Caco-2 (cell line): ENCODE results near the gene SLC39A11. TPM values are rescaled to one million over a fixed set of nuclear protein-coding genes. Genes with fewer than 3 reads are reported as not detected.

Source experiments
- BruUV-seq: library from RNA; stranded (reverse); fragments of 400-500 nt; replicated peaks from 2 replicates; lab custom pipeline; 2021; lab: Mats Ljungman, UMichigan
- CTCF ChIA-PET: fragments of 300-600 bp; sonication (Branson Sonifier 250); formaldehyde crosslinking; loops from one replicate; lab custom pipeline; 2022; ENCODE audit warnings: antibody characterized with exemption; lab: Charles Lee
- POLR2A ChIA-PET: fragments of 300-600 bp; sonication (Branson Sonifier 250); formaldehyde crosslinking; loops from one replicate; lab custom pipeline; 2022; ENCODE audit warnings: antibody characterized with exemption; lab: Charles Lee
- DNase-seq, 2 experiments: peaks; one replicate each; pipeline versions ENCODE4 v3.0.0 to v3.0.0-alpha.2; 2020 to 2022
- H3K27me3 ChIP-seq: replicated peaks from 2 replicates; pipeline ENCODE4 v1.6.0; 2011; ENCODE audit warnings: low read length; ENCODE audit not compliant: control insufficient read depth, insufficient read depth
- H3K36me3 ChIP-seq: 2 replicates; pipeline ENCODE4 v1.5.1; 2011; ENCODE audit warnings: low read length; ENCODE audit not compliant: control insufficient read depth, insufficient read depth
- H3K4me1 ChIP-seq: fragments of 250-450 bp; sonication (Bioruptor Pico); 2 replicates; pipeline ENCODE4 v1.5.1; 2020; ENCODE audit warnings: mild to moderate bottlenecking
- H3K4me3 ChIP-seq: 2 replicates; pipeline ENCODE4 v1.5.1; 2011; ENCODE audit warnings: low read depth, mild to moderate bottlenecking, control low read depth, low read length
- H3K9me3 ChIP-seq: fragments of 250-450 bp; sonication (Bioruptor Pico); 2 replicates; pipeline ENCODE4 v1.5.1; 2020; ENCODE audit warnings: mild to moderate bottlenecking, moderate library complexity
- H3K27ac Mint-ChIP-seq: one replicate; pipeline ENCODE4 v1.8.0; 2022; ENCODE audit warnings: mixed read lengths; ENCODE audit not compliant: unreplicated experiment
- H3K27me3 Mint-ChIP-seq: one replicate; pipeline ENCODE4 v1.8.0; 2022; ENCODE audit warnings: mixed read lengths; ENCODE audit not compliant: insufficient read depth, unreplicated experiment
- H3K36me3 Mint-ChIP-seq: one replicate; pipeline ENCODE4 v1.8.0; 2022; ENCODE audit warnings: mild to moderate bottlenecking, mixed read lengths; ENCODE audit not compliant: insufficient read depth, unreplicated experiment
- H3K4me1 Mint-ChIP-seq: one replicate; pipeline ENCODE4 v1.8.0; 2022; ENCODE audit warnings: low read depth, mixed read lengths; ENCODE audit not compliant: unreplicated experiment
- H3K4me3 Mint-ChIP-seq: one replicate; pipeline ENCODE4 v1.8.0; 2022; ENCODE audit warnings: mild to moderate bottlenecking, moderate library complexity, mixed read lengths; ENCODE audit not compliant: unreplicated experiment
- H3K9me3 Mint-ChIP-seq: one replicate; pipeline ENCODE4 v1.8.0; 2022; ENCODE audit warnings: mixed read lengths; ENCODE audit not compliant: unreplicated experiment
- intact Hi-C: fragments of 100-400 bp; cut with micrococcal nuclease; formaldehyde crosslinking; loops from one replicate; pipeline ENCODE4 v1.10.0; 2022; ENCODE audit not compliant: unreplicated experiment
- total RNA-seq: library from RNA; stranded (reverse); gene quantifications from 2 replicates; pipeline ENCODE4 v1.2.3, GENCODE V29; 2022
- TF ChIP-seq, protein P1 (sequence below), 2 experiments: fragments of 200-600 bp in 1 of 2; IDR thresholded peaks; 1 replicate in 1 of 2; 2 replicates in 1 of 2; pipeline versions ENCODE4 v1.5.1 to v1.8.0; 2011 to 2022; ENCODE audit warnings: antibody characterized with exemption in 1 of 2, control low read depth in 1 of 2, inconsistent platforms in 1 of 2, low read depth in 1 of 2, low read length in 1 of 2, mild to moderate bottlenecking in 1 of 2, moderate library complexity in 1 of 2; ENCODE audit not compliant: insufficient read depth in 1 of 2, severe bottlenecking in 1 of 2, unreplicated experiment in 1 of 2

SLC39A11 gene
- total RNA-seq, 1 experiment from 2014 or later: 26.4 TPM

GRCh38 chr17:72795941-72796340 lies 296.5 kb downstream of the SLC39A11 start:
- no peak overlapping the region for H3K4me3 Mint-ChIP-seq
- BruUV-seq: no TSS peak
- TF ChIP-seq, protein P1, sequence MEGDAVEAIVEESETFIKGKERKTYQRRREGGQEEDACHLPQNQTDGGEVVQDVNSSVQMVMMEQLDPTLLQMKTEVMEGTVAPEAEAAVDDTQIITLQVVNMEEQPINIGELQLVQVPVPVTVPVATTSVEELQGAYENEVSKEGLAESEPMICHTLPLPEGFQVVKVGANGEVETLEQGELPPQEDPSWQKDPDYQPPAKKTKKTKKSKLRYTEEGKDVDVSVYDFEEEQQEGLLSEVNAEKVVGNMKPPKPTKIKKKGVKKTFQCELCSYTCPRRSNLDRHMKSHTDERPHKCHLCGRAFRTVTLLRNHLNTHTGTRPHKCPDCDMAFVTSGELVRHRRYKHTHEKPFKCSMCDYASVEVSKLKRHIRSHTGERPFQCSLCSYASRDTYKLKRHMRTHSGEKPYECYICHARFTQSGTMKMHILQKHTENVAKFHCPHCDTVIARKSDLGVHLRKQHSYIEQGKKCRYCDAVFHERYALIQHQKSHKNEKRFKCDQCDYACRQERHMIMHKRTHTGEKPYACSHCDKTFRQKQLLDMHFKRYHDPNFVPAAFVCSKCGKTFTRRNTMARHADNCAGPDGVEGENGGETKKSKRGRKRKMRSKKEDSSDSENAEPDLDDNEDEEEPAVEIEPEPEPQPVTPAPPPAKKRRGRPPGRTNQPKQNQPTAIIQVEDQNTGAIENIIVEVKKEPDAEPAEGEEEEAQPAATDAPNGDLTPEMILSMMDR (IDR thresholded peaks at IDR 0.05; ENCODE audit: insufficient read depth in 1 of 2, low read depth in 1 of 2, low read length in 1 of 2, severe bottlenecking in 1 of 2, unreplicated experiment in 1 of 2): no peak

GRCh38 chr17:72794152-72794551 lies 298.3 kb downstream of the SLC39A11 start:
- Histone ChIP-seq H3K4me3 (no peak overlapping the region), H3K36me3 (no peaks in the 10 kb centered on the region), H3K9me3 (peaks cover 17% of the 10 kb centered on the region), H3K27me3 (no peaks in the 10 kb centered on the region), H3K4me1 (peaks cover 2% of the 10 kb centered on the region)
- ChIA-PET CTCF (no interaction called here), POLR2A (no interaction called here)
- Mint-ChIP-seq H3K4me3 (no peak overlapping the region), H3K36me3 (no peaks in the 10 kb centered on the region), H3K27me3 (no peaks in the 10 kb centered on the region), H3K9me3 (peaks cover 30% of the 10 kb centered on the region), H3K27ac (no peak overlapping the region), H3K4me1 (no peaks in the 10 kb centered on the region)
- TF ChIP-seq, protein P1 (IDR thresholded peaks at IDR 0.05; ENCODE audit: insufficient read depth in 1 of 2, low read depth in 1 of 2, low read length in 1 of 2, severe bottlenecking in 1 of 2, unreplicated experiment in 1 of 2): no peak
- BruUV-seq: no TSS peak
- intact Hi-C loops: no loop called here
- DNase-seq: no peak

More at GRCh38 chr17:72795941-72796340, 296.5 kb downstream of the SLC39A11 start:
- Mint-ChIP-seq H3K36me3 (no peaks in the 10 kb centered on the region), H3K4me1 (no peaks in the 10 kb centered on the region), H3K27ac (no peak overlapping the region), H3K9me3 (peaks cover 42% of the 10 kb centered on the region), H3K27me3 (no peaks in the 10 kb centered on the region)
- ChIA-PET POLR2A (no interaction called here), CTCF (no interaction called here)
- intact Hi-C loops: no loop called here
- no peaks in the 10 kb centered on the region for H3K4me1 ChIP-seq
- no peak overlapping the region for H3K4me3 ChIP-seq
- H3K9me3 ChIP-seq: peaks cover 18% of the 10 kb centered on the region
- no peak for DNase-seq
- H3K36me3 ChIP-seq: no peaks in the 10 kb centered on the region
- H3K27me3 ChIP-seq: no peaks in the 10 kb centered on the region

- no peak overlapping the region for H3K4me3 ChIP-seq
- Mint-ChIP-seq H3K4me3 (no peak overlapping the region), H3K9me3 (peaks cover 16% of the 10 kb centered on the region), H3K36me3 (no peaks in the 10 kb centered on the region), H3K4me1 (no peaks in the 10 kb centered on the region), H3K27ac (no peak overlapping the region), H3K27me3 (no peaks in the 10 kb centered on the region)
- H3K36me3 ChIP-seq: no peaks in the 10 kb centered on the region
- peaks cover 17% of the 10 kb centered on the region for H3K9me3 ChIP-seq
- DNase-seq: no peak
- BruUV-seq: no TSS peak
- intact Hi-C loops: no loop called here
- POLR2A ChIA-PET: no interaction called here
- H3K4me1 ChIP-seq: peaks cover 8% of the 10 kb centered on the region
- TF ChIP-seq, protein P1 (IDR thresholded peaks at IDR 0.05; ENCODE audit: insufficient read depth in 1 of 2, low read depth in 1 of 2, low read length in 1 of 2, severe bottlenecking in 1 of 2, unreplicated experiment in 1 of 2): no peak
- no peaks in the 10 kb centered on the region for H3K27me3 ChIP-seq
- CTCF ChIA-PET: no interaction called here
These were observed 299.7 kb downstream of the SLC39A11 start for GRCh38 chr17:72792771-72793170.
